ES-I3 (cell line): ENCODE results near the gene COPS9.
A peak's percentile ranks its signal among the peaks of the same experiment; 100 is the strongest.

Experiments
- H3K36me3 ChIP-seq: 2 replicates; pipeline ENCODE4 v1.6.1; 2013; ENCODE audit warnings: mild to moderate bottlenecking, low read length, control low read depth, moderate library complexity; ENCODE audit not compliant: insufficient read depth
- H3K4me1 ChIP-seq: 2 replicates; pipeline ENCODE4 v1.6.1; 2013; ENCODE audit warnings: mild to moderate bottlenecking, control low read depth, low read length; ENCODE audit not compliant: insufficient read depth
- H3K9ac ChIP-seq: 2 replicates; pipeline ENCODE4 v1.6.1; 2013; ENCODE audit warnings: low read depth, mild to moderate bottlenecking, low read length, moderate library complexity
- H3K9me3 ChIP-seq: 2 replicates; pipeline ENCODE4 v1.6.1; 2013; ENCODE audit warnings: mild to moderate bottlenecking, low read length, moderate library complexity; ENCODE audit not compliant: control insufficient read depth, insufficient read depth

Gene COPS9

DNA sequence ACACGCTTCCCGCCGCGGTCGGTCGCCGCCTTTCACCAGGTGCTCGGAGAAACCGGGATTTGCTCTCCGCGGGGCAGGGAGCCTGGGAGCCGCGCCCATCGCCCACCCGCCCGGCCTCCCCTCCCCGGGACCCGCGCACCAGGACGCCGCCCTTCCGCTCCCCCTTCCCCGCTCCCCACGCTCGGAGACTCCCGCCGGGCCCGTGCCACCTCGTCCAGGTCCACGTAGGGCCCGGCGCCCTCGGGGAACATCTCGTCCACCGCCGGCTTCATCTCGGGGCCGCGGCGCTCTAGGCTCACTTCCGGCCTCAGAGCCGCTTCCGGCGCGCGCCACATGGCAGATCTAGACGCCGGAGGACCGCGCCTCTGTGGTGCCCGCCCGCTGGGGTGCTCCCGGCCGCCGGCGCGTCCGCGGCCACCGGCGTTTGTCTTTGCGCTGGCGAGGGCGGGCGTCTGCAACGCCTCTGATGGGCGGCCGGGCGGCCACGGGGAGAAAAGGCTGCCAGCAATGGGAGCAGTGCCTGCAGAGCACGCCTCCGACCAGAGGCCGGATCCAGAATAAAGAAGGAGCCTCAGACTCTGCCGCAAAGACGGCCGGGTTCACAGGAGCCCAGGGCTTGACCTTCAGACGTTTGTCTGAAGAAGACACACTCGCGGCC is at the start of gene COPS9:
Gene COPS9 (minus strand): TSS at position 293 of the 658 bp plus-strand sequence. CDS start 21 bp downstream, at position 272.
- peak within 1 kb of the TSS; percentile 73 for H3K9ac ChIP-seq

GRCh38 chr2:240184656-240185055 is 48.6 kb upstream of the COPS9 start:
- Histone ChIP-seq H3K9ac (no peak overlapping the region), H3K9me3 (peaks cover 3% of the 10 kb centered on the region; the same call in 1 of the 2 replicates), H3K4me1 (no peaks in the 10 kb centered on the region), H3K36me3 (no peaks in the 10 kb centered on the region)

More for the DNA sequence above, at the start of gene COPS9:
- H3K4me1 ChIP-seq: peaks cover 9% of the 10 kb centered on the region; the same call in 1 of the 2 replicates
- peaks cover 12% of the 10 kb centered on the region; the same call in 1 of the 2 replicates for H3K36me3 ChIP-seq
- H3K9me3 ChIP-seq: no peaks in the 10 kb centered on the region

GRCh38 chr2:240183875-240184590 is 47.9 kb upstream of the COPS9 start:
- Histone ChIP-seq H3K36me3 (no peaks in the 10 kb centered on the region), H3K4me1 (no peaks in the 10 kb centered on the region), H3K9ac (no peak overlapping the region), H3K9me3 (peaks cover under 1% of the 10 kb centered on the region; the same call in 1 of the 2 replicates)

DNA sequence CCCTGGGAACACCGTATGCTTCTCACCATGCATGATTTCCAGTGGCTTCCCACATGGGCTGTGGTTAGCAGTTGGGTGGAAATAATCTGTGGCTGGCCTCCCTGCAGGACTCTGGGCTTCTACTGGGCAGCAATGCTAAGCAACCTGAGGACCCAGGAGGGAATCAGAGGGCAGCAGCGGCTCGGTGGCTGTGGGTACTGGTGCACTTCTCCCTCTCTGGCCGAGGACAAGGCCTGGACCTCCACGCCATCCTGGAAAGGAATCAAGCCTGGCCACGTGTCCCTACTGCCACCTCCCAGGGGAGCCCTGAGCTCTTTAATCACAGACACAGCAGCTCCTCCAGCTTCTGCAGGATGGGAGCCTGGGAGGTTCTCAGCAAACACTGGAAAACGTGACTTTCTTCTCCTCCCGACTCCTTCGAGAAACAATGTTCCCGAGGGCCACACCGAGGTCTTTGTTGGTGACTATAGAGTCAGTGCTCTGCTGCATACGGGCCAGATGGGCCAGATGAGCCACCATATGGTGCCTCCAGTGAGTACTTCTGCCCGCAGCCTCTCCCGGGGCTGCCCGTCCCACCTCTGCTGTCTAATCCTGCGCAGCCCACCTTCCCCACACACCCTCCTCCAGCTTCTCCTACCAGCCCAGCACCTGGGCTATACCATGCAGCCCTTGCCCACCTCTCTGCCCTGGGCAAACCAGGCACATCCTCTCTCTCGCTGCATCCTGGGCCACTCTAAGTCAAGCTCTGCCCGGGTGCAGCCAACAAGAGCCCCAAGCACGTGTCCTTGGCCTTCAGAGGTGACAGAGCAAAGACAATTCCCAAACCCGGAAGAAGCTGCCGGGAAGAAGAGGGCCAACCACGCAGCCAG is 47.1 kb upstream of the COPS9 start:
- no peaks in the 10 kb centered on the region for H3K4me1 ChIP-seq
- no peak overlapping the region for H3K9ac ChIP-seq
- H3K36me3 ChIP-seq: no peaks in the 10 kb centered on the region
- no peaks in the 10 kb centered on the region; the same call in 1 of the 2 replicates for H3K9me3 ChIP-seq

GRCh38 chr2:240182476-240182875 is 46.4 kb upstream of the COPS9 start:
- H3K9me3 ChIP-seq: no peaks in the 10 kb centered on the region; the same call in 1 of the 2 replicates
- H3K4me1 ChIP-seq: no peaks in the 10 kb centered on the region
- no peak overlapping the region for H3K9ac ChIP-seq
- no peaks in the 10 kb centered on the region for H3K36me3 ChIP-seq

GRCh38 chr2:240182001-240182400 is 45.9 kb upstream of the COPS9 start:
- Histone ChIP-seq H3K9ac (no peak overlapping the region), H3K36me3 (no peaks in the 10 kb centered on the region), H3K9me3 (no peaks in the 10 kb centered on the region), H3K4me1 (no peaks in the 10 kb centered on the region)

GRCh38 chr2:240179941-240180666 is 44.0 kb upstream of the COPS9 start:
- Histone ChIP-seq H3K4me1 (no peaks in the 10 kb centered on the region), H3K36me3 (no peaks in the 10 kb centered on the region), H3K9ac (no peak overlapping the region), H3K9me3 (no peaks in the 10 kb centered on the region)

- Histone ChIP-seq H3K9me3 (no peaks in the 10 kb centered on the region), H3K9ac (no peak overlapping the region), H3K4me1 (no peaks in the 10 kb centered on the region), H3K36me3 (no peaks in the 10 kb centered on the region)
These were observed 43.2 kb upstream of the COPS9 start for GRCh38 chr2:240179186-240179815.

DNA sequence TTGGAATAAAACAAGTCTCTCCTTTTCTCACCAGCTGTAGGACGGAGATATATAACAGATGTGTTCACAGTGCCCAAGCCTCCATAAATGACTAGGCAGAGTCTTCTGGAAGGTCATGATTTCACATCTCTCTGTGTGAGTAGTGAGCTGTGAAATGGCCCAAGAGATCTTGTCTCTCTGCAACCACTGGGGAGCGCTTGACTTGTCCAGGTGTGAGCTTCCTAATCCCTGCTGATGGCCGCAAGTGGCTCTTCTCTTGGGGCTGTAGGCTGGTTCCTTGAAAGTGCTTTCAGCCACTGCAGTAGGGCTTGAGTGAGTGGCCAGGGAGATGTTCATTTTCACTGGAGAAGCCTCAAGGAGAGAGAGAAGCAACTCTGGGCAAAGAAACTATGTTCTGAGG is 42.5 kb upstream of the COPS9 start:
- H3K9me3 ChIP-seq: no peaks in the 10 kb centered on the region
- H3K4me1 ChIP-seq: no peaks in the 10 kb centered on the region
- H3K9ac ChIP-seq: no peak overlapping the region
- no peaks in the 10 kb centered on the region for H3K36me3 ChIP-seq

- Histone ChIP-seq H3K36me3 (no peaks in the 10 kb centered on the region), H3K9ac (no peak overlapping the region), H3K9me3 (no peaks in the 10 kb centered on the region), H3K4me1 (no peaks in the 10 kb centered on the region)
These were observed 38.4 kb upstream of the COPS9 start for GRCh38 chr2:240174496-240174895.

DNA sequence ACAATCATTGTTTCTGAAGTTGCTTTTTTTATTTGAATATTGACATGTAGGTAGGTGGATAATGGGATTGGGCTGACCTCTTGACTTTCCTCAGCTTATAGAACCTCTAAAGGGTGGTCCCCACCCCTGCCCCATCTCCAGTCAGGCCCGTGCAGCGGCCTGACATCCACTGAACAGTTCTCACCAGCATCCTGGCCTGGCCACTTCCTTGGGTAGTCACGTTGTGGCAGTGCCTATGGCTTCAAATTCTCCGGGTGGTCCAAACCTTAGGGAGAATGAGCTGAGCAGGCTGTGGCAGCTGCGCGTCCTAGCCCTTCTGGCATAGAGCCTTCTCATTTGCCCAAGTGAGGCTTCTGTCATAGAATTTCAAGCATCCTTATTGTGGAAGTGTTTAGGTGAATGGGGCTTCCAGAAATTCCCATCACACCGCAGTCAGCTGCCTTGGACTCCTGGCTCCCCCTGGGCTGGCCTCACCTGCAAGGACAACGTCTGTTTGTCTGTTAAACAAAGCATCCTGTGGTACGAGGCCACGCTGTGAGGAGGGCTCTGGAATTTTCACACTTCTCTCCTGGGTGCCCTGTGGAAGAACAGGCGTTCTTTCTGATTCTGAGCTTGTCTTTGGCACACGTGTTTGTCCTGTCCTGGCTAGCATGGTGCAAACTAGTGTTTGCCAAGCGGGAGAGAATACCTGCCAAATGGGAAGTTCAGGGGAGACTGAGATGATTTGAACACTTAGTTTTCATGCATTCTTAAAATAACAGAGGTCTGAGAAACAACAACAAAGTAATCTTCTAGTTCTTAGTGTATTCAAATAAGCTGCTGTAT is 36.2 kb upstream of the COPS9 start:
- no peak overlapping the region for H3K9ac ChIP-seq
- no peaks in the 10 kb centered on the region for H3K9me3 ChIP-seq
- no peaks in the 10 kb centered on the region for H3K36me3 ChIP-seq
- H3K4me1 ChIP-seq: no peaks in the 10 kb centered on the region

- H3K9me3 ChIP-seq: no peaks in the 10 kb centered on the region
- H3K9ac ChIP-seq: no peak overlapping the region
- H3K36me3 ChIP-seq: no peaks in the 10 kb centered on the region
- H3K4me1 ChIP-seq: no peaks in the 10 kb centered on the region
These were observed 34.8 kb upstream of the COPS9 start for GRCh38 chr2:240170883-240171282.

DNA sequence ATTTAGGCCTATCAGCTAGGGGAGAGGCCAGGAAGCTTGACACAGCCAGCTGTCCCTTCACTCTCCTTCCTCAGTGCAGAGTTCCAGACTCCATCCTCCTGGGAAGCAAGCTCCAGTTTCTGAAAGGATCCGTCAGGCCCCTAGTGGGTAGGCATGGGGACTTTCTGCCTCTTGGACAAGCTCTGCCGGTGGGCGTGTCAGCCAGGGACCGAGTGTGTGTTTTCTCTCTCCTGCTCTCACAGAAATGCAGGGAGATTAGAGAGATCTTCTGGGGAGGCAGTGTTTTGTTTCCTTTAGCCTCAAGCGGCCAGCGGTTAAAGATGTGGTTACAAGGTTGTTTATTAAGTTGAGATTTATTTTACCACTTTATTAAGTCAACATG is 34.2 kb upstream of the COPS9 start:
- H3K9me3 ChIP-seq: no peaks in the 10 kb centered on the region
- no peaks in the 10 kb centered on the region for H3K36me3 ChIP-seq
- no peaks in the 10 kb centered on the region for H3K4me1 ChIP-seq
- no peak overlapping the region for H3K9ac ChIP-seq
